ENCODE data around the gene USP30.

USP30 gene

GRCh38 chr12:109130297-109131153 lies 78.1 kb downstream of the USP30 start:
- no peak for DNase-seq

GRCh38 chr12:109131154-109132050 lies 79.0 kb downstream of the USP30 start:
- no peak for DNase-seq

GRCh38 chr12:109134186-109134917 lies 82.0 kb downstream of the USP30 start:
- DNase-seq: no peak

- no peak for DNase-seq
These were observed 84.7 kb downstream of the USP30 start for GRCh38 chr12:109137055-109137454.

Data from NCI-H774 (cell line).